Mammary epithelial cell (primary cell): Measurements from ENCODE around the gene KSR2.

ENCODE experiments used
- CTCF ChIP-seq, 2 donors: IDR thresholded peaks in 1 of 2; conservative IDR thresholded peaks in 1 of 2; 2 replicates each; pipeline ENCODE4 v1.5.1; 2011 to 2012; ENCODE audit warnings: inconsistent platforms in 2 of 2, low read length in 2 of 2, mild to moderate bottlenecking in 2 of 2, control low read depth in 1 of 2, low read depth in 1 of 2; ENCODE audit not compliant: insufficient read depth in 1 of 2; ENCODE audit errors: extremely low read depth in 1 of 2
- EZH2 ChIP-seq: IDR thresholded peaks from 2 replicates; pipeline ENCODE4 v1.6.1; 2012; ENCODE audit warnings: low read length, inconsistent platforms, borderline replicate concordance

DNA sequence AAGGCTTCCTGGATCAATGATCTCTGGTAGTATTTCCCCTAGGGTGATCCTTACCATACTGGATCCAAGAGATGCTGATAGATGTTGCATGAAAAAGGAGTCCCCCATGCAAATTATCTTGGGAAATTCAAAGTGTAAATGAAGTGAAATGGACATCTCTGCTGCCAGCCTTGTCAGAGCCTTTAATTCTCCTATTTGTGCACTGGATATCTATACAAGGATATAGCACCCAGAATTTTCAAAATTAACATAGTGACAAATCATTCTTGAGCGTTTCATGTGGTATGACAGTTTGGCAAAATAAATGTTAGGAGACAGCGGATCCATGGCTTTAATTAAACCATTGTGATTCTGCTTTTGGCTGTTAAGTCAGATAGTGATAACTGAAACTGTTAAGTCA is 260.9 kb downstream of the KSR2 start:
- TF ChIP-seq CTCF (conservative IDR thresholded peaks at IDR 0.05 in 1 of 2, IDR thresholded peaks at IDR 0.05 in 1 of 2; ENCODE audit: extremely low read depth in 1 of 2, insufficient read depth in 1 of 2, low read depth in 1 of 2, low read length in 2 of 2) (no peak), EZH2 (no peak)
